SK-N-SH (cell line): ENCODE measurements around the gene SWI5.

ENCODE experiments used
- CTCF ChIP-seq: fragments of 200-600 bp; sonication (generic); IDR thresholded peaks from 2 replicates; pipeline ENCODE4 v1.6.1; 2017; ENCODE audit warnings: antibody characterized with exemption, mild to moderate bottlenecking, moderate library complexity
- FOXJ3 ChIP-seq: sonication (generic); formaldehyde crosslinking; IDR thresholded peaks from 2 replicates; pipeline ENCODE4 v1.5.1; 2020; ENCODE audit warnings: mild to moderate bottlenecking, missing genetic modification reagents
- GATA2 ChIP-seq: sonication (generic); formaldehyde crosslinking; IDR thresholded peaks from 2 replicates; pipeline ENCODE4 v1.5.0; 2020; ENCODE audit warnings: mild to moderate bottlenecking, missing genetic modification reagents
- MEF2A ChIP-seq: IDR thresholded peaks from 2 replicates; pipeline ENCODE4 v1.4.0; 2012; ENCODE audit warnings: low read depth, borderline replicate concordance
- RAD21 ChIP-seq: IDR thresholded peaks from 2 replicates; pipeline ENCODE4 v1.6.1; 2012; ENCODE audit warnings: mild to moderate bottlenecking, low read length
- TAF1 ChIP-seq: IDR thresholded peaks from 2 replicates; pipeline ENCODE4 v1.6.1; 2012; ENCODE audit warnings: low read depth, mild to moderate bottlenecking, low read length, moderate library complexity, borderline replicate concordance
- TCF12 ChIP-seq: IDR thresholded peaks from 2 replicates; pipeline ENCODE4 v1.4.0; 2012
- TEAD4 ChIP-seq: IDR thresholded peaks from 2 replicates; pipeline ENCODE4 v1.4.0; 2012; ENCODE audit warnings: mild to moderate bottlenecking, borderline replicate concordance; ENCODE audit not compliant: insufficient read depth
- YY1 ChIP-seq: IDR thresholded peaks from 2 replicates; pipeline ENCODE4 v1.4.0; 2012; ENCODE audit warnings: low read depth, mild to moderate bottlenecking
- TF ChIP-seq, protein P1 (sequence below): fragments of 150-350 bp; IDR thresholded peaks from 2 replicates; pipeline ENCODE4 v1.6.1; 2016; ENCODE audit warnings: mild to moderate bottlenecking, low read depth, low read length
- TF ChIP-seq, protein P2 (sequence below): IDR thresholded peaks from 2 replicates; pipeline ENCODE4 v1.6.1; 2012; ENCODE audit warnings: mild to moderate bottlenecking, low read depth, low read length, moderate library complexity

DNA sequence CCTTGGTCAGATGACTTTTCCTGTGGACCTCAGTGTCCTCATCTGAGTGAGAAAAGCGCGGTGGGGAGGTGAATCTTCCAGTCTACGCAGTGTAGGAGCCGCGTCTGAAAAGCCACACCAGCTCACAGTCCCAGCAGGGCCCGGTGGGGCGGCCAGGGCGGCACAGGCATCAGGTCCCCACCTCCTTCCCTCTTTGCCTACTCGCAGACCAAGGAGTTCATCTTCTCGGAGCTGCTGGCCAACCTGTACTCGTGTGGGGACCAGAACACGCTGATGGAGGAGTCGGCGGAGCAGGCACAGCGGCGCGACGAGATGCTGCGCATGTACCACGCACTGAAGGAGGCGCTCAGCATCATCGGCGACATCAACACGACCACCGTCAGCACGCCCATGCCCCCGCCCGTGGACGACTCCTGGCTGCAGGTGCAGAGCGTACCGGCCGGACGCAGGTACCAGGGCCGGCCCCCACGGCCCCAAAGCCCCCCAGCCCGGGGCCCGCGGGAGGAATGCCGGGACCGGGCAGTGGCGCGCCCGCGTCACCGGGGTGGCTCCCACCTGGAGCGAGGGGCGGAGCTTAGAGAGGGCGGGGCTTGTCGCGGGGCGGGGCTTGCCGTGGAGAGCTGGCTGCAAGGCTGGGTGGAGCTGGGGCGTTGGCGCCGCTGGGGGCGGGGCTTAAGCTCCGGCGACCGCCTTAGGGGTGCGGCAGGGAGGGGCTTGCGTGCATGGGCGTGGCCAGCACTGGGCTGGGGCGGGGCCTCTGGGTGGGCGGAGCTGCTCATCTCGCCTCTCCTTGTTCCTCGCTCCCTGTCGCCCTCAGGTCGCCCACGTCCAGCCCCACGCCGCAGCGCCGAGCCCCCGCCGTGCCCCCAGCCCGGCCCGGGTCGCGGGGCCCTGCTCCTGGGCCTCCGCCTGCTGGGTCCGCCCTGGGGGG lies 25.9 kb upstream of the SWI5 start:
- TF ChIP-seq FOXJ3 (no peak), TAF1 (no peak), CTCF (no peak), YY1 (no peak), GATA2 (CRISPR knock-in tag) (no peak), TCF12 (no peak), MEF2A (no peak), TEAD4 (no peak), RAD21 (no peak)
- TF ChIP-seq, protein P1, sequence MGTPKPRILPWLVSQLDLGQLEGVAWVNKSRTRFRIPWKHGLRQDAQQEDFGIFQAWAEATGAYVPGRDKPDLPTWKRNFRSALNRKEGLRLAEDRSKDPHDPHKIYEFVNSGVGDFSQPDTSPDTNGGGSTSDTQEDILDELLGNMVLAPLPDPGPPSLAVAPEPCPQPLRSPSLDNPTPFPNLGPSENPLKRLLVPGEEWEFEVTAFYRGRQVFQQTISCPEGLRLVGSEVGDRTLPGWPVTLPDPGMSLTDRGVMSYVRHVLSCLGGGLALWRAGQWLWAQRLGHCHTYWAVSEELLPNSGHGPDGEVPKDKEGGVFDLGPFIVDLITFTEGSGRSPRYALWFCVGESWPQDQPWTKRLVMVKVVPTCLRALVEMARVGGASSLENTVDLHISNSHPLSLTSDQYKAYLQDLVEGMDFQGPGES: no peak
- TF ChIP-seq, protein P2, sequence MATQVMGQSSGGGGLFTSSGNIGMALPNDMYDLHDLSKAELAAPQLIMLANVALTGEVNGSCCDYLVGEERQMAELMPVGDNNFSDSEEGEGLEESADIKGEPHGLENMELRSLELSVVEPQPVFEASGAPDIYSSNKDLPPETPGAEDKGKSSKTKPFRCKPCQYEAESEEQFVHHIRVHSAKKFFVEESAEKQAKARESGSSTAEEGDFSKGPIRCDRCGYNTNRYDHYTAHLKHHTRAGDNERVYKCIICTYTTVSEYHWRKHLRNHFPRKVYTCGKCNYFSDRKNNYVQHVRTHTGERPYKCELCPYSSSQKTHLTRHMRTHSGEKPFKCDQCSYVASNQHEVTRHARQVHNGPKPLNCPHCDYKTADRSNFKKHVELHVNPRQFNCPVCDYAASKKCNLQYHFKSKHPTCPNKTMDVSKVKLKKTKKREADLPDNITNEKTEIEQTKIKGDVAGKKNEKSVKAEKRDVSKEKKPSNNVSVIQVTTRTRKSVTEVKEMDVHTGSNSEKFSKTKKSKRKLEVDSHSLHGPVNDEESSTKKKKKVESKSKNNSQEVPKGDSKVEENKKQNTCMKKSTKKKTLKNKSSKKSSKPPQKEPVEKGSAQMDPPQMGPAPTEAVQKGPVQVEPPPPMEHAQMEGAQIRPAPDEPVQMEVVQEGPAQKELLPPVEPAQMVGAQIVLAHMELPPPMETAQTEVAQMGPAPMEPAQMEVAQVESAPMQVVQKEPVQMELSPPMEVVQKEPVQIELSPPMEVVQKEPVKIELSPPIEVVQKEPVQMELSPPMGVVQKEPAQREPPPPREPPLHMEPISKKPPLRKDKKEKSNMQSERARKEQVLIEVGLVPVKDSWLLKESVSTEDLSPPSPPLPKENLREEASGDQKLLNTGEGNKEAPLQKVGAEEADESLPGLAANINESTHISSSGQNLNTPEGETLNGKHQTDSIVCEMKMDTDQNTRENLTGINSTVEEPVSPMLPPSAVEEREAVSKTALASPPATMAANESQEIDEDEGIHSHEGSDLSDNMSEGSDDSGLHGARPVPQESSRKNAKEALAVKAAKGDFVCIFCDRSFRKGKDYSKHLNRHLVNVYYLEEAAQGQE: no peak
